ENCODE data around the gene SLC25A21. TPM values are rescaled to one million over a fixed set of nuclear protein-coding genes. Genes with fewer than 3 reads are reported as not detected.

The SLC25A21 gene
- polyA plus RNA-seq, 6 donors from 2014 or later, result not detected

DNA sequence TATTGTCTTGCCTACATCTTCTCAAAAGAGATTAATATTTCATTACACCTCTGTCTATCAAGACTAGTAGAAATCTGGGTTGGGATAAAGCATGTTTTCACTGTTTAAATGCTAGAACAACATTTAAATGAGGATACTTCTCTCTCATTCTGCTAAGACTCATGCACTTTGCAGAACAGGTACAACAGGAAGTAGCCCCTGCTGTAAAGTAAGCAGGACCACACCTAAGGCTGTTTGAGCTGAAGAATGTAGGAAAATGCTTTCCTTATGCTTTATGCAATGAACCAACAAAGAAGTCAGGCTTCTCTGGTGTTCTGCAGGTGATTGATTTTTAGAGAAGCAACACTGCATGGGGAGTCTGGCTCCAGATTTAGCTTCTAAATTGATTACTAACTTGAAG, 421.3 kb downstream of the SLC25A21 start:
- H3K9me3 Mint-ChIP-seq, result peaks cover 2 to 37% (median 15%) of the 10 kb centered on the region in 7 donors
- no peak overlapping the region for H3K27ac Mint-ChIP-seq
- no peaks in the 10 kb centered on the region for H3K4me1 Mint-ChIP-seq
- DNase-seq, result no peak
- peaks cover 0 to 9% (median 8%) of the 10 kb centered on the region in 3 donors for H3K27me3 Mint-ChIP-seq
- ATAC-seq (ENCODE audit: low read depth in 2 of 2), result no peak
- H3K4me3 Mint-ChIP-seq, result no peak overlapping the region
- H3K36me3 Mint-ChIP-seq, result peaks cover 0 to 7% of the 10 kb centered on the region in 2 donors

DNA sequence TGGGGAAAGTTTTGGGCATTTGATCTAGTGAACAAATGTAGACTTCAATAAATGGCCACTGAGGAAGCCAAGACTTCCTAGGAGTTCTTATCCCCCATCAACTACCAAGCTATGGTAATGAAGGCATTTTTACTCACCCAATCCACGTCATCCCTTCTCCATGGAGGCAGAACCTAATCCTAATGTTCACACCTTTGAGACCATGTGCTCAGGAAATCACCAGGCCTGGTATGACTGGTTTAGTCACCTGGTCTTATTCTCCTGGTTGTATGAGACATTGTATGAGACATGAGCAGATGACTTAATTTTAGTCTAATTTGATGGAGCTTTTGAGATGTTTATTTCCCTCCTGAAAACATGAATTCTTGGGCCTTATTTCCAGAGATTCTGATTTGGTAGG, 422.2 kb downstream of the SLC25A21 start:
- H3K9me3 Mint-ChIP-seq, result peaks cover 6 to 39% (median 15%) of the 10 kb centered on the region in 7 donors
- H3K4me3 Mint-ChIP-seq, result no peak overlapping the region
- H3K27me3 Mint-ChIP-seq, result peaks cover 0 to 9% (median 8%) of the 10 kb centered on the region in 3 donors
- H3K36me3 Mint-ChIP-seq, result peaks cover 0 to 7% of the 10 kb centered on the region in 2 donors
- DNase-seq, result no peak
- no peak overlapping the region for H3K27ac Mint-ChIP-seq
- no peak for ATAC-seq (ENCODE audit: low read depth in 2 of 2)
- H3K4me1 Mint-ChIP-seq, result no peaks in the 10 kb centered on the region

DNA sequence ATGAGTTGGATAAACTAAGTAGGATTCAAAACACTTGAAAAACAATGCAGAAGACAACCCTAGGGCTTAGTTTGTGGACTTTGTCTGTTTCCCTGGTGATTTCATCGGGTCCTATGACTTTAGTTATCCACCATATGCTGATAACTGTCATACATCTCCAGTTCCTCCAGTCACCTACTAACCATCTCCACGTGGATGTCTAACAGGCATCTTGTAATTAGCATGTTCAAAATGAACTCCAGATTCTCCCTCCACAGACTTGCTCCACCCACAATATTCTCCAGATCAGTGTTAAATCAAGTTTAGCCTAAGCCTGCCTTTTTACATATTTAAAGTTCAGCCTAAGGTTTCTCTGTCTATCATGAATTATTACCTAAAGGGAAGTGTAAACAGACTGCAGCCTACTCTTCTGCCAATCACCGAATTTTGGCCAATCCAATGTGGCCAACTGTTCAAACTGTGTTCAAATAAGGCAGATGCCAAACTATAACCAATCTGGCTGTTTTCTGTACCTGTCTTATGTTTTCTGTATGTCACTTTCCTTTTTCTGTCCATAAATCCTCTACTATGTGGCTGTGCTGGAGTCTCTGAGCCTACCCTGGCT, 423.7 kb downstream of the SLC25A21 start:
- peaks cover 0 to 4% of the 10 kb centered on the region in 2 donors for H3K36me3 Mint-ChIP-seq
- peak overlapping the region in 1 of 6 donors; percentile 5 for H3K27ac Mint-ChIP-seq
- no peak for DNase-seq
- peaks cover 0 to 9% (median 8%) of the 10 kb centered on the region in 3 donors for H3K27me3 Mint-ChIP-seq
- H3K4me1 Mint-ChIP-seq, result no peaks in the 10 kb centered on the region
- no peak for ATAC-seq (ENCODE audit: low read depth in 2 of 2)
- H3K4me3 Mint-ChIP-seq, result no peak overlapping the region
- peaks cover 7 to 41% (median 12%) of the 10 kb centered on the region in 7 donors for H3K9me3 Mint-ChIP-seq

DNA sequence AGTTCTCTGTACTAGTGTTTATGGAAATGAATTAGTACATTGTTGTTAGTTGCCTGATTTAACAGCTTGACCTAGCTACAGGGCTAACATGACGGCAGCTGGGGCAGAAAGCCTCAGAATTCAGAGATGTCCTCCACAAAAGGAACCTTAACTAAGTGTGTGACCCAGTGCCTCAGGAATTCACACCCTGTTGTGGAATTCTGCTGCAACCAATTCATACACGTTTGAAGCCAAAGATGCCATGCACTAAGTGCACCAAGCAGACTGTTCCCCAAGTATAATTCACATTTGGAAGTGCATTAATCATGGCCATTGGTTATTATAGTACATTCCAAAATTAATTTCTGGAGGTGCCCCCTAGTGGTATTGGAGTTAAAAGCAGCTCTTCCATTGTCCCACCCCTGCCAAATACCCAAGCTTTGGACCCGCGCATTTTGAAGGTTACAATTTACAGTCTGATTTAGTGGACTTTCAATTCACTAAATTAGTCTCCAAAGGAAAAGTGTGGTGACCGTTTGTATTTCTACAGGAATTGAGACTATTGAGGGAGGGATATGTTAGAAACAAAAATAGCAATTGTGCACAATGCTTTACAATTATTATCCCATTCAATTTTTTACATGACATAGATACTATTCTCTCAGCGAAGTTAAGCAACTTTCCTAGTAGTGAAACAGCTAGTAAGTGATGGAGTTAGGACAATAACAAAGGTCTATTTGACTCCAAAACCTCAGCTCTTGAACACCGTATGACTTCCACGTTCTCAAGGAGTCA, 424.8 kb downstream of the SLC25A21 start:
- H3K36me3 Mint-ChIP-seq, result no peaks in the 10 kb centered on the region
- no peak overlapping the region for H3K27ac Mint-ChIP-seq
- H3K27me3 Mint-ChIP-seq, result peaks cover 0 to 9% (median 5%) of the 10 kb centered on the region in 3 donors
- ATAC-seq (ENCODE audit: low read depth in 2 of 2) (no peak), DNase-seq (no peak)
- peaks cover 5 to 36% (median 9%) of the 10 kb centered on the region in 7 donors for H3K9me3 Mint-ChIP-seq
- H3K4me3 Mint-ChIP-seq, result no peak overlapping the region
- H3K4me1 Mint-ChIP-seq, result no peaks in the 10 kb centered on the region

DNA sequence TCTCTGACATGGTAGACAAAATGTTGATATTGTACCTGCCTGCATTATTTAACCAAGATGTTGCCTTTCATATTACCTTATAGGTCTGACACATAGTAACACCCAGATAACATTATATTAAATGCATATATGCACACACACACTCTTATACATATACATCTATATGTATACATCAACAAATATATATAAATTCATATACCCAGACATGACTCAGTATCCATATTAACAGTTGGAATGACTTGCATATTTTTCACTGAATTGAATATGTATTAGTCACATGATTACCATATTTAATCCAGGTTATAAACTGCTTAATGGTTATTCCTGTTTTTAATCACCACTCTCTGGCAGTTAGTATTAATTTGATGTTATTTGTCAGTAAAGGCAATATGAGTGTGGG, 425.5 kb downstream of the SLC25A21 start:
- no peak for DNase-seq
- H3K4me1 Mint-ChIP-seq, result no peaks in the 10 kb centered on the region
- peaks cover 0 to 9% (median 5%) of the 10 kb centered on the region in 3 donors for H3K27me3 Mint-ChIP-seq
- H3K36me3 Mint-ChIP-seq, result no peaks in the 10 kb centered on the region
- H3K4me3 Mint-ChIP-seq, result no peak overlapping the region
- no peak overlapping the region for H3K27ac Mint-ChIP-seq
- ATAC-seq (ENCODE audit: low read depth in 2 of 2), result no peak
- H3K9me3 Mint-ChIP-seq, result peaks cover 5 to 32% (median 9%) of the 10 kb centered on the region in 7 donors

DNA sequence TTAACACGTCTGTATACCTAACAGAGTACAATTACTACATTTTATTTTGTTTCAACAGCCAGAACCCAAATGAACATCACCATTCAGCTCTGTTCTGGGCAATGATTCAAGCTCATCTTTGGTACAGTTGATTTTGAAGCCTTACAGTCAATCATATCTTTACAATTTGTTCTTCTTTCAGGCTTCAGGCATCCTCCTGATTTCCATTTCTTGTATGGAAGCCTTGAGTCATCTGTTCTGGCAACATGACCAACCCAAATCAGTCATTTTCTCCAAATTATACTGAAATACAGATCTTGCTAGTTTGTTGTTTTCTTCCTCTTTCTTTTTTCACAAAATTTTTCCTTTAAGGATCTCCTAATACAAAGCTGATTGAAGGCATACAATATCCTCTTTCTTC, 430.5 kb downstream of the SLC25A21 start:
- no peaks in the 10 kb centered on the region for H3K4me1 Mint-ChIP-seq
- H3K9me3 Mint-ChIP-seq, result peaks cover 0 to 22% (median 5%) of the 10 kb centered on the region in 7 donors
- ATAC-seq (ENCODE audit: low read depth in 2 of 2), result no peak
- H3K36me3 Mint-ChIP-seq, result no peaks in the 10 kb centered on the region
- DNase-seq, result no peak
- H3K4me3 Mint-ChIP-seq, result no peak overlapping the region
- no peak overlapping the region for H3K27ac Mint-ChIP-seq
- H3K27me3 Mint-ChIP-seq, result no peaks in the 10 kb centered on the region

DNA sequence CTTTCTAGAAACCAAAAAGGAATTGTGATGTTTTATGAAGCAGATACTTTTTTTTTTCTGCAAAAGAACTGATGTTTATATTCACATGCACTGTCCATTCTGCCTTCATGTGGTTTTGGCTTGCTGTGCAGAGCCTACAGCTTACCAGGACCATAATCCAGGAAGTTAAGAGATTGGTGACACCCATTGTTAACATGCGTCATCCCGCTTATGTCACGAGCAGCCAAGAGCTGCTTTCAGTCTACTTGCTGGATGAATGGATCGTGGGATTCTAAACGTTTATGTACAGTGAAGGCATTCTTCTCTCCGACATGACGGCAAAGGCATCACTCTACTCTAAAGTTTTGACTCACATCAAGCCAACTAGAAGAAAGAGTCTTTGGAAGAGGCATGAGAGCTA, 434.1 kb downstream of the SLC25A21 start:
- ATAC-seq (ENCODE audit: low read depth in 2 of 2) (no peak), DNase-seq (no peak)
- H3K36me3 Mint-ChIP-seq, result no peaks in the 10 kb centered on the region
- no peaks in the 10 kb centered on the region for H3K4me1 Mint-ChIP-seq
- H3K4me3 Mint-ChIP-seq, result no peak overlapping the region
- H3K9me3 Mint-ChIP-seq, result peaks cover 0 to 6% (median 2%) of the 10 kb centered on the region in 7 donors
- H3K27me3 Mint-ChIP-seq, result peaks cover 0 to 6% (median 0%) of the 10 kb centered on the region in 3 donors
- H3K27ac Mint-ChIP-seq, result no peak overlapping the region

DNA sequence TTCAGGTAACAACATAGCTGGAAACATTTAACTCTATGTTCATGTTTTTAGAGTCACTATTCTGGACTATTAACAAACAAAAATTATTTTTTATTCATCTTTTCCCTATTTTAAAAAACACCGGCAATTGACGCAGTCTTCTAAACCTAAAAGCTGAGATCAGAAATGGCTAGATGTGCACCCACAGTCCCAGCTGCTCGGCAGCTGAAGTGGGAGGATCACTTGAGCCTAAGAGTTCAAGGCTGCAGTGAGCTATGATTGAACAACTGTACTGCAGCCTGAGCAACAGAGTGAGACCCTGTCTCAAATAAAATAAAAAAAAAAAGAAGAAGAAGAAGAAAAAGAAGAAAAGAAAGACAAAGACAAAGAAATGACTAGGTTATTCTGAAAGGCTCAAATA, 446.3 kb downstream of the SLC25A21 start:
- no peaks in the 10 kb centered on the region for H3K4me1 Mint-ChIP-seq
- no peak overlapping the region for H3K27ac Mint-ChIP-seq
- no peaks in the 10 kb centered on the region for H3K27me3 Mint-ChIP-seq
- H3K9me3 Mint-ChIP-seq, result peaks cover 0 to 9% (median 2%) of the 10 kb centered on the region in 7 donors
- DNase-seq (no peak), ATAC-seq (ENCODE audit: low read depth in 2 of 2) (no peak)
- no peaks in the 10 kb centered on the region for H3K36me3 Mint-ChIP-seq
- no peak overlapping the region for H3K4me3 Mint-ChIP-seq

DNA sequence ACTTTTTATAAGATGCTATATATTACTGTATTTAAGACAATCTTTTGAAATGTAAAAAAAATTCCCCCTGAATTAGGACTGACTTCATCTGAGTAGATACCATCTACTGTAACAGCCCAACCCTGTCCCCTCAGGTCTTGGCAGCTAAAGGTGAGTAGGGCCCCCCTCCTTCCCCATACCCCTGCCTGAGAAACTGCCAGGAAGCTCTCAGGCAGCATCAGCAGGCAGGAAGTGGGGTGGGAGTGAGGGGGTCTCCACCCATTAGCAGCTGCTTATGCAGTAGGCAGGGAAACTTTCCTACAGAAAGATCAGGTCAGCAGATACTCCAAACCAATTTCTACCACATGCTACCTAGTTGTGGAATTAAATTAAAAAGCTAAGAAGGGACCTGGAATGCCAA, 448.2 kb downstream of the SLC25A21 start:
- Mint-ChIP-seq H3K9me3 (peaks cover 0 to 4% (median 2%) of the 10 kb centered on the region in 7 donors), H3K27me3 (no peaks in the 10 kb centered on the region), H3K4me3 (no peak overlapping the region), H3K36me3 (no peaks in the 10 kb centered on the region), H3K27ac (no peak overlapping the region), H3K4me1 (no peaks in the 10 kb centered on the region)
- ATAC-seq (ENCODE audit: low read depth in 2 of 2) (no peak), DNase-seq (no peak)

DNA sequence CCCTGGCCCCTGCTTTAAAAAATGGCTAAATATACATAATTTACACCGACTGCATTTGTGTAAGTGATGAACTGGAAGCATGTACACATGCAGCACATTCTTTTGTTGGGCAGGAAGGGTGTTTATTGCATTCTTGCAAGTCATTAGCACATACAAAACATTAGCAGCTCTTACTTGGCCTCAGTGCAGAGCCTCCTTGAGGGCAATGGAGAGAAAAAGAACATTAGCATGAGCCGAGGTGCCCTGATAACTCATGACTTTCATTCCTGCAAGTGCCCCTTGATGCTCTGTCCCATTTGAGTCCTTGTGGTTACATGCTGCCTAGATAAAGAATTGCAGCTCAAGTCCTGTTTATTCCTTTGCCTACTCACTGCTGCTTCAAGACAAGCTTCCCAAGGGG, 448.9 kb downstream of the SLC25A21 start:
- H3K9me3 Mint-ChIP-seq, result peaks cover 0 to 4% (median 2%) of the 10 kb centered on the region in 7 donors
- ATAC-seq (ENCODE audit: low read depth in 2 of 2), result no peak

DNA sequence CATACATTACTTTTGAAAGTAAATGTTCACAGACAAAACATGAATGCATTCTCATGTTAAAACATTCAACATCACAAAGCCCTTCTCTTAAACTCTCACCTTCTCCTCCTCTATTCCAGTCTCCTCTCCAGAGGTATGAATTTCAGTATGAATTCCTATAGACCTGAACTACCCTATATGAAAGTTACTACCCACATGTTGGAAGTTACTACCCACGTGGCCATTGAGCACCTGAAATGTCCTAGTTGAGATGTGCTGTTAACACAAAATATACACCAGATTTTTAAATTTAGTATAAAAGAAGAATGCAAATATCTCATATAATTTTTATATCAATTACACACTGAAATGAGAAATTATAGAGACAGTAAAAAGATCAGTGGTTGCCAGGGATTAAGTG, 450.5 kb downstream of the SLC25A21 start:
- DNase-seq, result no peak
- Mint-ChIP-seq H3K27me3 (no peaks in the 10 kb centered on the region), H3K4me3 (no peak overlapping the region), H3K9me3 (peaks cover 0 to 10% (median 2%) of the 10 kb centered on the region in 7 donors), H3K27ac (no peak overlapping the region), H3K4me1 (no peaks in the 10 kb centered on the region), H3K36me3 (no peaks in the 10 kb centered on the region)
- ATAC-seq (ENCODE audit: low read depth in 2 of 2), result no peak

More for the DNA sequence above, 448.9 kb downstream of the SLC25A21 start:
- no peak overlapping the region for H3K27ac Mint-ChIP-seq
- H3K27me3 Mint-ChIP-seq, result no peaks in the 10 kb centered on the region
- DNase-seq, result no peak
- no peaks in the 10 kb centered on the region for H3K36me3 Mint-ChIP-seq
- H3K4me3 Mint-ChIP-seq, result no peak overlapping the region
- no peaks in the 10 kb centered on the region for H3K4me1 Mint-ChIP-seq

DNA sequence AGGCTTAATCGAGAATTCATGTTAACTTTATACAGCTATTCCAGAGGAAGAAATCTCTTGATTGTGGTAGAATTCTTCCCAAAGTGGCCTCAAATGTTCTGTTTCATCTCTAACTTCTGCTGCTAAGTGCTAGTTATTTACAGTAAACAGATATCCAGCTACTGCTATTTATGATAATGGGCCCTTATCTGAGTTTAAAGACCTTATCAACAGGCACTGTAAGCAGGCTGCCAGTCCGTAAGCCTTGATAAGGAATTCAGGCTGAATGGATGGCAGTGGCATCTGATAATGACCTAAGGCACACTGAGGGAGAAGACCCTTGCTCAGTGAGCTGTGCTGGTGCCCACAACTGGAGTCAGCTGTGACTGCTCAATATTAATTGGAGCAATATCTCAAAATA, 451.7 kb downstream of the SLC25A21 start:
- DNase-seq, result no peak
- H3K27me3 Mint-ChIP-seq, result no peaks in the 10 kb centered on the region
- H3K27ac Mint-ChIP-seq, result no peak overlapping the region
- H3K36me3 Mint-ChIP-seq, result no peaks in the 10 kb centered on the region
- no peak overlapping the region for H3K4me3 Mint-ChIP-seq
- ATAC-seq (ENCODE audit: low read depth in 2 of 2), result no peak
- no peaks in the 10 kb centered on the region for H3K4me1 Mint-ChIP-seq
- H3K9me3 Mint-ChIP-seq, result peaks cover 0 to 10% (median 2%) of the 10 kb centered on the region in 7 donors

DNA sequence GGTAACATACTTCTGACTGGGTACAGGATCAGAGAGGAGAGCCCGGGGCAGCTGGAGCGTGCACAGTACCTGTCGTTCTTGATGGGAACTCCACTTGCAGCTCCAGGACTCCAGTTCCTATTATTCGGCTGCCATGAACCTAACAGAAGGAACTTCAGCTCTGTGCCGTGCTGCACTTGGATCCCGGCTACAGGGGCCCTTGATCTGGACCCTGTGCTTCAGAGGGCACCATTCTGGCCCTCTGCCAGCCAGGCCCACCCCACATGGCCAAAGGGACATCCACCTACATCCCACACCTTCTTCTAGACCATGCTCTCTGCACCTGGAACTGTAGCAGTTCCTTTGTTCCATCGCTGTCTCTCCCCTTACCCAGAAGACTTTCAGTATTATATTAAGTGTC, 452.6 kb downstream of the SLC25A21 start:
- DNase-seq (no peak), ATAC-seq (ENCODE audit: low read depth in 2 of 2) (no peak)
- Mint-ChIP-seq H3K27me3 (no peaks in the 10 kb centered on the region), H3K9me3 (peaks cover 0 to 6% (median 2%) of the 10 kb centered on the region in 7 donors), H3K4me1 (no peaks in the 10 kb centered on the region), H3K4me3 (no peak overlapping the region), H3K27ac (no peak overlapping the region), H3K36me3 (no peaks in the 10 kb centered on the region)

DNA sequence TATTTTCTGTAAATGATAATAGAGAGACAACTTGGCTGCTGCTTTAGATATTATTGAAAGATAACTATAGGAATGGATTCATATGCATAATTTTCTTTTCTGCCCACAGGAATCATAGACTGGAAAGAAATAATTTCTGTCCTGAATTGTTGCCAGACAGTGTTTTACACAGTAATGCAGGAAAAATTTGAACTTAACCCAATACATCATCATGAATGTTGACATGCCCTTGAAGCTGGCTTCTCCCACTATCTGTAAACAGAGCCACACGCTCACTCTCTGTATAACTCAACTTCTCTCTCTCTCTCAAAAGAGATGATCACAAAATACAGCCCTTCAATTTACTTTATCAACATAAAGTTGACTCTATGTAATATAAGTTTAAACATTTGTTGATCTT, 454.2 kb downstream of the SLC25A21 start:
- no peak for ATAC-seq (ENCODE audit: low read depth in 2 of 2)
- Mint-ChIP-seq H3K9me3 (peaks cover 0 to 6% (median 4%) of the 10 kb centered on the region in 7 donors), H3K36me3 (no peaks in the 10 kb centered on the region), H3K4me3 (no peak overlapping the region), H3K27me3 (no peaks in the 10 kb centered on the region), H3K4me1 (no peaks in the 10 kb centered on the region), H3K27ac (no peak overlapping the region)
- no peak for DNase-seq

Measured in naive B cell (primary cell).